HG03039 (cell line): ENCODE data around the gene GPANK1.

ENCODE experiments used
- ATAC-seq: cut with Tn5 transposase; IDR thresholded peaks from one replicate; pipeline ENCODE4 v1.9.1; 2021; ENCODE audit warnings: mild to moderate bottlenecking, moderate library complexity; ENCODE audit not compliant: unreplicated experiment

GPANK1 gene

DNA sequence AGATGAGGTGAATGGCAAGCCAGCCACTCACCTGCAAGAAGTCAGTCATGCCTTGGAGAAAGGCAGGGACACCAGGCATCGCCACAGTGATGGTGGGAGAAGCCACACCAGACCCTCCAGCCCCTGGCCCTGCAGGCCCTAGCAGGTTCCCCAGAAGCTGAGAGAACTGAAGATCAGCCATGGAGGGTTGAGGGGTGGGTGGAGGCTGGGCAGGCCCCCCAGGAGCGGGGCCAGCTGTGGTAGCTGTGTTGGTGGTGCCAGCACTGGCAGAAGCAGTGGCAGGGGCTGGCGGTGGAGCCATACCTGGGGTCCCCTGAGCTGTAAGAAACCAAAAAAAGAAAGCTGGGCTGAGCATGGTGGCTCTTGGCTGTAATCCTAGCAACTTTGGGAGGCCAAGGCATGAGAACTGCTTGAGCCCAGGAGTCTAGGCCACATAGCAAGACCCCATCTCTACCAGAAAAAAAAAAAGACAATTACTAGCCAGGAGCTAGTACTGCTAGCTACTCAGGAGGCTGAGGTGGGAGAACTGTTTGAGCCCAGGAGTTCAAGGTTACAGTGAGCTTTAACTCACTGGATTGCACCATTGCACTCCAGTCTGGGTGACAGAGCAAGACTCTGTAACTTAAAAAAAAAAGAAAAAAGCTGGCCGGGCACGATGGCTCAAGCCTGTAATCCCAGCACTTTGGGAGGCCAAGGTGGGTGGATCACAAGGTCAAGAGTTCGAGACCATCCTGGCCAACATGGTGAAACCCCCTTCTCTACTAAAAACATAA lies 21.8 kb downstream of the GPANK1 start:
- no peak for ATAC-seq

DNA sequence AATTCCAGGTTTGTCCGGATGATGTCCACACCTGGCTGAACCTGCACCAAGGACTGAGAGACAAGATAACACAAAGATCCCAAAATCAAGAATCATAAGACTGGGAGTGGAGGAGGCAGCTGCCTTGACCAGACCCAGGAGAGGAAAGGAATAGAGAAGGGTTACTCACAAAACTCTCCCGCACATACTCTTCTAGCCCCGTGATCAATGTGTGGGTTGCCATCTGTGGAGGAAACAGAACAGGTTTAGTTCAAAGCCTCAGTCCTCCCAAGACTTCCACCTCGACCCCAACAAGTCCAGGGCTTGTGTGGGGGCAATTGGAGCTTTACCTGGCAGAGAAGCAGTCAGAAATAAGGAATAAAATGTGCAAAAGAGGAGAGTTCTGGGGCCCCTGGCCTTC lies 23.4 kb downstream of the GPANK1 start:
- ATAC-seq = no peak

DNA sequence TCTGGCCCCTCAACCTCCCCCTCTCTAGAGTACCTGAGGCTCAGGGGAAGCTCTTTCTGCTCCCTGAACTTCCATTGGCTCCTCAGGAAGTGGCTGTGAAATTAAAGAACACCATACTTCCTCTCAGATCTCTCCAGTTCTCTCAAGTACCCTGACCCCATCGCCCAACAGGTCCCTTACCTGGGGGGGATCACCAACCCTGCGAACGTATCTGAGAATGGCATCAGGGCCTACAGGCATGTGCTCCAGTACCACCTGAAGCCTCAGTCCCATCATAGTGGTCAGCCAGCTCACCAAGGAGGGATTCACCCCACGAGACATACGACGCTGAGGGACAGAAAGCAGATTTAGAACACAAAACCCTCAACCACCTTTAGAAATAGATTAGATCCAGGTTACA lies 24.2 kb downstream of the GPANK1 start:
- ATAC-seq = no peak

DNA sequence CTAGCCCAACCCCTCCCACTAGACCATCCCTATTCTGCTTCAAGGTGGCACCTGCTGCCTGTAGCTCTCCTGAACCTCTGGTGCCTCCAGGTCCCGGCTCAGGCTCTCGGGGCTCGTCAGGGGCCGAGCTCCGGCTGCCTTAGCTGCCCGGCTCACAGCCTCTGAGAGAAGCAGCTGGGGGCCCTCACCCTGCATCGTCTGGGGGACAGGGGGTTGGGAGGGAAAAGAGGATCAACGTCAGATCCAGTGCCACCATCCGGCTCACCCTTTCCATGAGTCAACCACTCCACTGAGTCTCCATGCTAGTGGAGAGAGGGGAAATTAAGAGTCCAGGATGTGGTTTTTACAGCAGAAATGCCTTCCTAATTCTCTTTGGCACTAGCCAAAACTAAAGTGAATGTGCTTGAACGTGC lies 25.3 kb downstream of the GPANK1 start:
- no peak for ATAC-seq

DNA sequence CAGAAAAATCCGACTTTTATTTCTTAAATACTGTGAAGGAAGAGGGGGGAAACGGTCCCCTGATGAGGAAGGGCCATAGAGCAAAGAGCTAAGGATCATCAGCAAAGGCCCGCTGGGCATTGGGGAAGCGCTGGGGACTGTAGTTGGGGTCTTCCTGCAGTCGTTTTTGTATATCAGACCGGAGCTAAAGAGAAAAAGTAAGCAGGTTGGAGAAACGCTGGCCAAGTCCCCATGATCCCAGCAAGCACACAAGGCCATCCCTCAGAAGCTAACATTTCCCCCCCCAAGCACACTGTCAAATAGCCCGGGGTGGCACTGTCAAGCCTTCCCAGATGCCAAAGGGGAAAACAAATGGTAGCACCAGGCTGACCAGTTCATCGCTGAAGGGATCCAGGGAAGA lies 25.8 kb downstream of the GPANK1 start:
- ATAC-seq = no peak

DNA sequence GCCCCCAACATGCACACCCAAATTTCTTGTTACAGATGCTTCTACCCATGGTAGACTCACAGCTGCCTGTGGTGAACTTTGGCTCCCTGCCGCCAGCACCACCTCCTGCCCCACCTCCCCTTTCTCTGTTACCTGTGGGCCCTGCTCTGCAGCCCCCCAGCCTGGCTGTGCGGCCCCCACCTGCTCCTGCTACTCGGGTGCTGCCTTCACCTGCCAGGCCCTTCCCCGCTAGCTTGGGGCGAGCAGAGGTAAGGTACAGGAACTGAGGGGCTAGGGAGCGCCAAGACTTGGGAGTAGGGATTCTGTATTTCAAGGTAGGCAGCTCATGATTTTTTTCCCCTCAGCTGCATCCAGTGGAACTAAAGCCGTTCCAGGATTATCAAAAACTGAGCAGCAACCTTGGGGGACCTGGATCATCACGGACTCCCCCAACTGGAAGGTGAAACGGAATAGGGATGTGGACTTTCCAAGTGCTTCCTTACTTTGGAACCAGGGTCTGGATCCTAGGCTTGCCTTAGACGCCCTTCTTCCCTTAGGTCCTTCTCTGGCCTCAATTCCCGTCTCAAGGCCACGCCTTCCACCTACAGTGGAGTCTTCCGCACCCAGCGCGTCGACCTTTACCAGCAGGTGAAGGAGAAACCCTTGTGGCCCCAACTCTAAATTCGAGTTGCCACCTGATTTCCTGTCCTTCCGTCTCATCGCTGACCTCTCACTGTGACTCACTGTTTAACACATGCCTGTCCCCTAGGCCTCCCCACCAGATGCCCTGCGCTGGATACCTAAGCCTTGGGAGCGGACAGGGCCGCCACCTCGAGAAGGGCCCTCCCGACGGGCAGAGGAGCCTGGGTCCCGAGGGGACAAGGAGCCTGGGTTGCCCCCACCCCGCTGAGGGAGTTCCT lies 27.9 kb downstream of the GPANK1 start:
- ATAC-seq = no peak

DNA sequence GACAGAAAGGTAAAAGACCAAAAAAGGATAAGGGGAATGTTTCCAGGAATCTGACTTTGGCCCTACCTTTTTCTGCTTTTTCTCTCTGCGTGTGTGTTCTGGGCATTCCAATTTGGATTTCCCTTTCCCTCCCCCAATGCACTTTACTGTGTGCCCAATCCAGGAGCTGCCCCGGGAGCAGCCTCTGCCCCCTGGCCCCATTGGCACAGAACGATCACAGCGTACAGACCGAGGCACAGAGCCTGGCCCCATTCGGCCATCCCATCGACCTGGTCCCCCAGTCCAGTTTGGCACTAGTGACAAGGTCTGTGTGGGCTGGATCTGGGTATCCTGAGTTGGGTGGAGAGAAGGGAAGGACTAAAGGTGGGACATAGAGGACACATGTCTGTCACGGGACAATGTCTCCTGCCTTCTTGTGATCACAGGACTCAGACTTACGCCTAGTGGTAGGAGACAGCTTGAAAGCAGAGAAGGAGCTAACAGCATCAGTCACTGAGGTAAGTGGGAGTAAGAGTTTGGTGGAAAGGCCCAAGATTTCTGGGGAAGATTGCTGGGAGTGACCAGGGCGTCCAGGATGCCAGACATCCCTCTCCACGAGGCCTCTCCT lies 29.7 kb downstream of the GPANK1 start:
- ATAC-seq = no peak

DNA sequence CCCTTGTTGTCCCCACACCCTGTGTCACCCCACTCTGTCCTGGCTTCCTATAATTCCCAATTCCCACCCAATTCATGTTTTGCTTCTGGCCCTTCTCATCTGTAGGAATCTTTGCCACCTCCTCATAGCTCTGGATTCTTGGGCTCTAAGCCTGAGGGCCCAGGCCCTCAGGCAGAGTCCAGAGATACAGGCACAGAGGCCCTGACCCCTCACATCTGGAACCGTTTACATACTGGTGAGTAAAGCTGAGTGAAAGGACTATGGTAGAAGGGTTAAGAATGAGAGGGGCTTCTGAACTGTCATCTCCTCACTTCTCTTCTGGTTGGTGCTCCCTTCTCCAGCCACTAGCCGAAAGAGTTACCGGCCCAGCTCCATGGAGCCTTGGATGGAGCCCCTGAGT lies 30.7 kb downstream of the GPANK1 start:
- no peak for ATAC-seq

DNA sequence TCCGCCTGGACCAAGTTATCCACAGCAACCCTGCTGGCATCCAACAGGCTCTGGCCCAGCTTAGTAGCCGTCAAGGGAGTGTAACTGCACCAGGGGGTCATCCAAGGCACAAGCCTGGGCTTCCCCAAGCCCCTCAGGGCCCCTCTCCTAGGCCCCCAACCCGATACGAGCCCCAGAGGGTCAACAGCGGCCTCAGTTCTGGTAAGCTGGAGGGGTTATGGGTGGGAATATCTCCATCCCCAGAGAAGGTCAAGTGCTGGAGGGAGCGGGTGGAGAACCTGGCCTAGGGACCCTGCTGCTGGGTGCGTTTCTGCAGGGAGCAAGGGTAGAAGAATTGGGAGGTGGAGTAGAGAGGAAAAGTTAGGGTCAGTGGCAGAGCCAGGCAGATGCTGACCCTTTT lies 31.4 kb downstream of the GPANK1 start:
- ATAC-seq = no peak

DNA sequence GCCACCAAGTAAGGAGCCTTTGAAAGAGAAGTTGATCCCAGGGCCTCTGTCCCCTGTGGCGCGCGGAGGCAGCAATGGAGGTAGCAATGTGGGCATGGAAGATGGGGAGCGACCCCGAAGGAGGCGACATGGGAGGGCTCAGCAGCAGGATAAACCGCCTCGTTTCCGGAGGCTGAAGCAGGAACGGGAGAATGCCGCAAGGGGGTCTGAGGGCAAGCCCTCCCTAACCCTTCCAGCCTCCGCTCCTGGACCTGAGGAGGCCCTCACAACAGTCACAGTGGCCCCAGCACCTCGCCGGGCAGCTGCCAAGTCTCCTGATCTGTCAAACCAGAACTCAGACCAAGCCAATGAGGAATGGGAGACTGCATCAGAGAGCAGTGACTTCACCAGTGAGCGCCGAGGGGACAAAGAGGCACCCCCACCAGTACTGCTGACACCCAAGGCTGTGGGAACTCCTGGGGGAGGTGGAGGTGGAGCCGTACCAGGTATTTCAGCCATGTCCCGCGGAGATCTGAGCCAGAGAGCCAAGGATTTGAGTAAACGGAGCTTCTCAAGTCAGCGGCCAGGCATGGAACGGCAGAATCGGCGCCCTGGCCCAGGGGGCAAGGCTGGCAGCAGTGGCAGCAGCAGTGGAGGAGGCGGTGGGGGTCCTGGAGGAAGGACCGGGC lies 32.4 kb downstream of the GPANK1 start:
- ATAC-seq = no peak

DNA sequence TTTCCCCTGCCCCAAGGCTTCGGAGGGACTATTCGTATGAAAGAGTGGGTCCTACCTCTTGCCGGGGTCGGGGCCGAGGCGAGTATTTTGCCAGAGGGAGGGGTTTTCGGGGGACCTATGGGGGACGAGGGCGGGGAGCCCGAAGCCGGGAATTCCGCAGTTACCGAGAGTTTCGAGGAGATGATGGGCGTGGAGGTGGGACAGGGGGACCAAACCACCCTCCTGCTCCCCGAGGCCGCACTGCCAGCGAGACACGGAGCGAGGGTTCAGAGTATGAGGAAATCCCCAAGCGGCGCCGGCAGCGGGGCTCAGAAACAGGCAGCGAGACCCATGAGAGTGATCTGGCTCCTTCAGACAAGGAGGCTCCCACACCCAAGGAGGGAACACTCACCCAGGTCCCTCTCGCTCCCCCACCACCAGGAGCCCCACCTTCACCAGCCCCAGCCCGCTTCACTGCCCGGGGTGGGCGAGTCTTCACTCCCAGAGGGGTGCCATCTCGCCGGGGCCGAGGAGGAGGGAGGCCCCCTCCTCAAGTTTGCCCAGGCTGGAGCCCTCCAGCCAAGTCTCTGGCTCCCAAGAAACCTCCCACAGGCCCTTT lies 33.0 kb downstream of the GPANK1 start:
- no peak for ATAC-seq

DNA sequence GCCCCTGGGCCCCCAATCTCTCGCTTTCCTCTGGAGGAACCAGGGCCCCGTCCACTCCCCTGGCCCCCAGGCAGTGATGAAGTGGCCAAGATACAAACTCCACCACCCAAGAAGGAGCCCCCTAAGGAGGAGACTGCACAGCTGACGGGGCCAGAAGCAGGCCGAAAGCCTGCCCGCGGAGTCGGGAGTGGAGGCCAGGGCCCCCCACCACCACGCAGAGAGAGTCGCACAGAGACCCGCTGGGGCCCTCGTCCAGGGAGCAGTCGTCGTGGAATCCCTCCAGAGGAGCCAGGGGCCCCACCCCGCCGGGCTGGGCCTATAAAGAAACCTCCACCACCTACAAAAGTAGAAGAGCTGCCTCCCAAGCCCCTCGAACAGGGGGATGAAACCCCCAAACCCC lies 33.6 kb downstream of the GPANK1 start:
- no peak for ATAC-seq

DNA sequence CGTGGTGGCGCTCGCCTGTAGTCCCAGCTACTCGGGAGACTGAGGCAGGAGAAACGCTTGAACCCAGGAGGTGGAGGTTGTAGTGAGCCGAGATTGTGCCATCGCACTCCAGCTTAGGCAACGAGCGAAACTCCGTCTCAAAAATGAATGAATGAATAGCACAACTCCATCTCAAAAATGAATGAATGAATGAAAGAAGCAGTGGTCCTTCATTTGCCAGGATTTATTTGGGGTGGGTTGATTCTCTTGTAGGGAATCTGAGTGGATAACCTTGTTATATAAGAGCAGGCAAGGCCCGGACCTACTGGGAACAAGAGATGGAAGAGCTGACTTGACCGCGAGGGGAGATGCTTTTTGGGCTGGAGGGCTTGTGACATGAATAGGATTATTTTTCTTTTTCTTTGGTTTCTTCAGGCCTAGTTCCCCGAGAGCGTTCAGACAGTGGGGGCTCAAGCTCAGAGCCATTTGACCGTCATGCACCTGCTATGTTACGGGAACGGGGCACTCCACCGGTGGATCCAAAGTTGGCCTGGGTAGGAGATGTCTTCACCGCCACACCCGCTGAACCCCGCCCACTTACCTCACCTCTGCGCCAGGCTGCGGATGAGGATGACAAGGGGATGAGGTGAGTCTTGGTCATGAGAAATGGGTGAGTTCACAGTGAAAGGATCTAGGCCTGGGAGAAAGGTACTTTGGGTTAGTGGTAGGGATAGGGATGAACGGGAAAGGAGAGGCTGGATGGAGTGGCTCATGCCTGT lies 34.4 kb downstream of the GPANK1 start:
- ATAC-seq = no peak

DNA sequence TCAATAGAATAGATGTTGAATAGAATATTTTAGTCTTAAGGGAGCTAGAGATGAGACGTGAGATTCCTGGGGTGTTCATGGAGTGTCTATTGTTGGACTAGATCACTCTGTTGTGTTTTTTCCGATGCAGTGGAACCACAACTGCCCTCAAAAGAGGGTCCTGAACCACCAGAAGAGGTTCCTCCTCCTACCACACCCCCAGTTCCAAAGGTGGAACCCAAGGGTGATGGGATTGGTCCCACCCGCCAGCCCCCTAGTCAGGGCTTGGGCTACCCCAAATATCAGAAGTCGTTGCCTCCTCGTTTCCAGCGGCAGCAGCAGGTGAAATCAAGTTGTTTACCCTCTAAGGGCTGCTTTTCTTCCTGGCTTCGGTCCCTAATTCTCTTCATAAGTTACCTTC lies 35.8 kb downstream of the GPANK1 start:
- no peak for ATAC-seq

DNA sequence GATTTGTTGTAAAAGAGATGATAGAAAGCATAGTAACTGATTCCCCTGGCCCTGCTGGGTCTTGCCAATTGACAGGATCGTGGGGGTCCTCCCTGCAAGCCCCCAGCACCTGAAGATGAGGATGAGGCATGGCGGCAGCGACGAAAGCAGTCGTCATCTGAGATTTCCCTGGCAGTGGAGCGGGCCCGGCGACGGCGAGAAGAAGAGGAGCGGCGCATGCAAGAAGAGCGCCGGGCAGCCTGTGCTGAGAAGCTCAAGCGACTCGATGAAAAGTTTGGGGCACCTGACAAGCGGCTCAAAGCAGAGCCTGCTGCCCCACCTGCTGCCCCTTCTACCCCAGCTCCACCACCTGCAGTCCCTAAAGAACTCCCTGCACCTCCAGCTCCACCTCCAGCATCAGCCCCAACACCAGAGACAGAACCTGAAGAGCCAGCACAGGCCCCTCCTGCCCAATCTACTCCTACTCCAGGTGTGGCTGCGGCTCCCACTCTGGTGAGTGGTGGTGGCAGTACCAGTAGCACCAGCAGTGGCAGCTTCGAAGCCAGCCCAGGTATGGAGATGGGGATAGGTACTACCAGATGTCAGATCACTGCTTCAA lies 37.0 kb downstream of the GPANK1 start:
- ATAC-seq = no peak

DNA sequence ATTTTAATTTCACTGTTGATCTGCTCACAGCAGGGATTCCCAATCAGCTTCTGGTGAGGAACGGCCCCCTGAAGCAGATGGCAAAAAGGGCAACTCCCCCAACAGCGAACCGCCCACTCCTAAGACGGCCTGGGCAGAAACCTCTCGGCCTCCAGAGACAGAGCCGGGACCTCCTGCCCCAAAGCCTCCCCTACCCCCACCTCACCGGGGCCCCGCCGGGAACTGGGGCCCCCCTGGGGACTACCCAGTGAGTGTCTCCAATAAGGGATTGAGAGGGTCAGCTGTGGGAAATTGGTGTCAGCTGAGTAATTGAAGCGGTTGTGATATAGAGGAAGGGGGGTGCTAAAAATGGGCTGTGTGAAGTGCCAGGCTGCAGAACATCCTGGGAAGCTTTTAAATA lies 37.8 kb downstream of the GPANK1 start:
- ATAC-seq = no peak

DNA sequence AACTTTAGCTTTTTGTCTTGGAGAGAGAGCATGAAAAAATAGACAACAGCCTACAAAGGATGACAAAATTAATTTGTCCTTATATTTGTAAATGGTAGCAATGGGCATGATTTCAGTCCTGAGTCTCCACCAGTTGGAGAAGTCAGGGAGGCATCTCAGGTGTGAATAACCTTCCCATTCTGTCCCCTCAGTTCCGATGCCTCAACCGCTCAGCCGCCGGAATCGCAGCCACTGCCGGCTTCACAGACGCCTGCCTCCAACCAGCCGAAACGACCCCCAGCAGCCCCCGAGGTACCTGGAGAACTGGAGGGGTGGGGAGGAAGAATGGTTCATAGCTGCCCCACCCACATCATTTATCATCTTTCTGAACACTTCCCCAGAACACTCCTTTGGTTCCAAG lies 40.7 kb downstream of the GPANK1 start:
- no peak for ATAC-seq

DNA sequence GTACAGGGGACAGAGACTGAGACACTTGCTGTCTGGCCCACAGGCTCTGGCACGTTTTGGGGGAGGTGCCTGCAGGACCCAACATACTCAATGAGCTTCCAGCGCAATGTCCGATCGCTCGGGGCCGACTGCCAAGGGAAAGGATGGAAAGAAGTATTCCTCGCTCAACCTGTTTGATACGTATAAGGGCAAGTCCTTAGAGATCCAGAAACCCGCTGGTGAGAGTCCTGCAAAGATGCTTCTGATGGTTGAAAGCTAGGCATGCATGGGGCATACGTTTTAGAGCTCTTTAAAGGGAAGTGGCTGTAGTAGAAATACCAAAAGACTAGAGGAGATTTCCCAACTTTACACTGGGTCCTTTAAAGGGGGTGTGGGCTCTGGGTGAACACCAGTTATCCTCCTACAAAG lies 42.1 kb downstream of the GPANK1 start:
- no peak for ATAC-seq

DNA sequence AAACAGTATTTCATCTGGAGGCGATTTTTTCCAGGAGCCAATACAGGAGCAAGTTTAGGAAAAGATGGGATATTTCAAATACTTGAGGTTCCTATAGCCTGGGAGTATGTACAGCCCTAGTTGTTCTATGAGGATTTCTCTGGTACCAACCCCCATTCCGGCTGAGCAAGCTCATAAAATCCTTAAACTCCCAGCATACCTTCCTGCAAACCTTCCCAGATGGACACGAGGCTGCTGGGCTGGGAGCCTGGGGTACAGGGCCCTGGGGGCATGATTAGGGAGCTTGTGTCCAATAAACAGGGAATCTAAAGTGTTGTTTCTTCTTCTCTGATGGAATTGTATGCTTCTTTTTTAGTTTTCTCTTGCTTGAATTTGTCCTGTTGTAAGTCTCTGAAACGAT lies 42.8 kb downstream of the GPANK1 start:
- ATAC-seq = no peak
